IPS-20b (cell line): Measurements from ENCODE around the gene ZNF280B.

Experiments used
- H3K27ac ChIP-seq: one replicate; pipeline ENCODE4 v1.5.1; 2013; ENCODE audit warnings: low read length
- H3K27me3 ChIP-seq: 2 replicates; pipeline ENCODE4 v1.6.1; 2013; ENCODE audit warnings: mild to moderate bottlenecking, low read length, inconsistent platforms; ENCODE audit not compliant: insufficient read depth
- H3K36me3 ChIP-seq: 2 replicates; pipeline ENCODE4 v1.6.1; 2013; ENCODE audit warnings: low read depth, mild to moderate bottlenecking, inconsistent platforms, low read length, moderate library complexity; ENCODE audit not compliant: insufficient read depth
- H3K4me1 ChIP-seq: 2 replicates; pipeline ENCODE4 v1.6.1; 2013; ENCODE audit warnings: mild to moderate bottlenecking, control low read depth, inconsistent platforms, low read length, moderate library complexity; ENCODE audit not compliant: insufficient read depth
- H3K4me3 ChIP-seq: 2 replicates; pipeline ENCODE4 v1.5.1; 2013; ENCODE audit warnings: mild to moderate bottlenecking, low read length, inconsistent platforms
- H3K9ac ChIP-seq: 2 replicates; pipeline ENCODE4 v1.6.1; 2013; ENCODE audit warnings: low read depth, mild to moderate bottlenecking, inconsistent platforms, low read length, moderate library complexity
- H3K9me3 ChIP-seq: 2 replicates; pipeline ENCODE4 v1.6.1; 2013; ENCODE audit warnings: mild to moderate bottlenecking, low read depth, low read length, inconsistent platforms; ENCODE audit not compliant: insufficient read depth

ZNF280B gene

DNA sequence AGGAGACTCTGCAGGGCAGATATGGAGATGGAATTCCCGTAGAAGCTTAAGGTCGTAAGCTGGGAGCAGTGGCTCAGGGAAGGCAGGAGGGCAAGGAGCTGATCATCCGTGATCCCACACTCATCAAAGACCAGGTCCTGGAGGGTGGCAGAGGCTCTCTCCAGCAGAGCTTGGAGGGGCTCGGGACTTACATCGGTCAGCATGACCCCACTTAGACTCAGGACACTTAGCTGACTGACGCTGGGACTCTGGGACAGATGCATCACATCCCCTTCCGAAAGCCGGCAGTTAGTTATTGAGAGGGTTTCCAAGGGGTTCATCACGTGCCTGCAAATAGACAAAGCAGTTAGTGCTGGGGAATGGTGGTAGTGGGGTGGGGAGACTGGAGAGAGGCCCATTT is 39.8 kb upstream of the ZNF280B start:
- H3K4me3 ChIP-seq: no peak overlapping the region
- H3K9ac ChIP-seq: no peak overlapping the region
- peaks cover 96% of the 10 kb centered on the region for H3K27me3 ChIP-seq
- H3K4me1 ChIP-seq: no peaks in the 10 kb centered on the region
- H3K27ac ChIP-seq: no peak overlapping the region
- no peaks in the 10 kb centered on the region for H3K9me3 ChIP-seq
- H3K36me3 ChIP-seq: no peaks in the 10 kb centered on the region

GRCh38 chr22:22547692-22548300 is 39.3 kb upstream of the ZNF280B start:
- H3K9ac ChIP-seq: no peak overlapping the region
- H3K4me1 ChIP-seq: no peaks in the 10 kb centered on the region
- no peak overlapping the region for H3K27ac ChIP-seq
- no peaks in the 10 kb centered on the region for H3K36me3 ChIP-seq
- no peaks in the 10 kb centered on the region for H3K9me3 ChIP-seq
- no peak overlapping the region for H3K4me3 ChIP-seq
- peaks cover 96% of the 10 kb centered on the region for H3K27me3 ChIP-seq

GRCh38 chr22:22547226-22547625 is 38.7 kb upstream of the ZNF280B start:
- H3K27me3 ChIP-seq: peaks cover 96% of the 10 kb centered on the region
- no peak overlapping the region for H3K27ac ChIP-seq
- no peaks in the 10 kb centered on the region for H3K4me1 ChIP-seq
- no peaks in the 10 kb centered on the region for H3K9me3 ChIP-seq
- no peak overlapping the region for H3K9ac ChIP-seq
- no peaks in the 10 kb centered on the region for H3K36me3 ChIP-seq
- no peak overlapping the region for H3K4me3 ChIP-seq

- Histone ChIP-seq H3K27me3 (peaks cover 98% of the 10 kb centered on the region), H3K36me3 (no peaks in the 10 kb centered on the region), H3K4me3 (no peak overlapping the region), H3K9me3 (no peaks in the 10 kb centered on the region), H3K27ac (no peak overlapping the region), H3K4me1 (no peaks in the 10 kb centered on the region), H3K9ac (no peak overlapping the region)
These were observed 37.9 kb upstream of the ZNF280B start for GRCh38 chr22:22546490-22546889.

DNA sequence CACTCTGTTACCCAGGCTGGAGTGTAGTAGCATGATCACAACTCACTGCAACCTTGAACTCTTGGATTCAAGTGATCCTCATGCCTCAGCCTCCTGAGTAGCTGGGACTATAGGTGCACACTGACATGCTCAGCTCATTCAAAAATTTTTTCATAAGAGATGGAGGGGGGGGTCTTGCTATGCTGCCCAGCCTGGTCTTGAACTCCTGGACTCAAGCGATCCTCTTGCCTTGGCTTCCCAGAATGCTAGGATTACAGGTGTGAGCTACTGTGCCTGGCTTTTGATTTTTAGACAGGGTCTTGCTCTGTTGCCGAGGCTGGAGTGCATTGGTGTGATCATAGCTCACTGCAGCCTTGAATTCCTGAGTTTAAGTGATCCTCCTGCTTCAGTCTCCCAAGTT is 36.5 kb upstream of the ZNF280B start:
- Histone ChIP-seq H3K4me3 (no peak overlapping the region), H3K9me3 (no peaks in the 10 kb centered on the region), H3K4me1 (no peaks in the 10 kb centered on the region), H3K9ac (no peak overlapping the region), H3K27me3 (peaks cover 95% of the 10 kb centered on the region), H3K27ac (no peak overlapping the region), H3K36me3 (no peaks in the 10 kb centered on the region)

DNA sequence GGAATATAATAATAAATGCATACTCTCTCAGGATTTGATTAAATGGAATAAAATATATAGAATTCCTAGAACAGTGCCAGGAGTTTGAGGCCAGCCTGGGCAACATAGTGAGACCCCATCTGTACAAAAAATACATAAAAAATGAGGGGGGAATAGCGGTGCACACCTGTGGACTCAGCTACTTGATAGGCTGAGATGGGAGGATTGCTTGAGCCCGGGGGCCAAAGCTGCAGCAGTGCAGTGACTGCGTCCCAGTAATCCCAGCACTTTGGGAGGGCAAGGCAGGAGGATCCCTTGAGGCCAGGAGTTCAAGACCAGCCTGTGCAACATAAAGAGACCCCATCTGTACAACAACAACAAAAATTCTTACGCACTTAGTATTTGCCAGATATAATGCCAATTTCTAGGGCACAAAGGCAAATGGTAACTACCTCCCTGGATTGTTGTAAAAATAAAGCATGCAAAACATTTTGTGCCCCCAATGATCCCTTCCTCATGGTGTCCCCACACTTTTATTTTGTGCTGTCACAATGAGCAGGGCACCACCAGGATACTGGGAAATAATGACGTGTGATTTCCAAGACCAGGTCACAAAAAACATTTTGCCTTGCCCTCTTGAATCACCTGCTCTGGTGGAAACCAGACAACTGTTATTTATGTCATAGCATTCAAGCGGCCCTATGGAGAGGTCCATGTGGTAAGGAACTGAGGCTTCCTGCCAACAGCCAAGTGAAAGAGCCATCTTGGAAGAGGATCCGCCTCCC is 29.9 kb upstream of the ZNF280B start:
- no peaks in the 10 kb centered on the region for H3K9me3 ChIP-seq
- no peak overlapping the region for H3K4me3 ChIP-seq
- H3K4me1 ChIP-seq: no peaks in the 10 kb centered on the region
- H3K9ac ChIP-seq: no peak overlapping the region
- H3K36me3 ChIP-seq: no peaks in the 10 kb centered on the region
- peaks cover 87% of the 10 kb centered on the region for H3K27me3 ChIP-seq
- no peak overlapping the region for H3K27ac ChIP-seq

DNA sequence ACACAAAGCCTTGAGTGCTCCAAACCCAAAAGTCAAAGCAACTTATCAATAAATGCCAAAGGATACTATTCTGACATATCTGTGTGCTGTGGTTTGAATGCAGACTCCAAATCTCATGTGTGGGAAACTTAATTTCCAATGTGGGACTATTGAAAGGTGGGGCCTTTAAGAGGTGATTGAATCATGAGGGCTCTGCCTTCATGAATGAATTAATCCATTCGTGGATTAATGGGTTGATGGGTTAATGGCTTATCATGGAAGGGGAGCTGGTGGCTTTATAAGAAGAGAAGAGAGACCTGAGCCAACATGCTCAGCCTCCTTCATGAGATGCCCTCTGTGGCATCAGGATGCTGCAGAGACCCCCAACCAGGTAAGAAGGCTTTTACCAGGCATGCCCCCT is 28.4 kb upstream of the ZNF280B start:
- Histone ChIP-seq H3K9me3 (no peaks in the 10 kb centered on the region), H3K4me1 (no peaks in the 10 kb centered on the region), H3K27ac (no peak overlapping the region), H3K36me3 (no peaks in the 10 kb centered on the region), H3K27me3 (peaks cover 83% of the 10 kb centered on the region), H3K4me3 (no peak overlapping the region), H3K9ac (no peak overlapping the region)

GRCh38 chr22:22536515-22536914 is 28.0 kb upstream of the ZNF280B start:
- H3K4me3 ChIP-seq: no peak overlapping the region
- H3K27me3 ChIP-seq: peaks cover 83% of the 10 kb centered on the region

DNA sequence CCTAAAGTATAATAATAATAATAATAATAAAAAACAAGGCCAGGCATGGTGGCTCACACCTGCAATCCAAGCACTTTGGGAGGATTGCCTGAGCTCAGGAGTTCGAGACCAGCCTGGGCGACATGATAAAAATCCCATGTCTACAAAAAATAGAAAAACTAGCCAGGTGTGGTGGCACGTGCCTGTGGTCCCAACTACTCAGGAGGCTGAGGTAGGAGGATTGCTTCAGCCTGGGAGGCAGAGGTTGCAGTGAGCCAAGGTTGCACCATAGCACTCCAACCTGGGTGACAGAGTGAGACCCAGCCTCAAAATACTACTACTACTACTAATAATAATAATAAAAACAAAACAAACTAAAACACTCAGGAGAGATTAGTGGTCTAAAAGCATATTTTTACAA is 27.1 kb upstream of the ZNF280B start:
- Histone ChIP-seq H3K27ac (no peak overlapping the region), H3K9ac (no peak overlapping the region), H3K9me3 (no peaks in the 10 kb centered on the region), H3K36me3 (no peaks in the 10 kb centered on the region), H3K27me3 (peaks cover 81% of the 10 kb centered on the region), H3K4me3 (no peak overlapping the region), H3K4me1 (no peaks in the 10 kb centered on the region)

More at GRCh38 chr22:22536515-22536914, 28.0 kb upstream of the ZNF280B start:
- Histone ChIP-seq H3K4me1 (no peaks in the 10 kb centered on the region), H3K36me3 (no peaks in the 10 kb centered on the region), H3K27ac (no peak overlapping the region), H3K9ac (no peak overlapping the region), H3K9me3 (no peaks in the 10 kb centered on the region)

DNA sequence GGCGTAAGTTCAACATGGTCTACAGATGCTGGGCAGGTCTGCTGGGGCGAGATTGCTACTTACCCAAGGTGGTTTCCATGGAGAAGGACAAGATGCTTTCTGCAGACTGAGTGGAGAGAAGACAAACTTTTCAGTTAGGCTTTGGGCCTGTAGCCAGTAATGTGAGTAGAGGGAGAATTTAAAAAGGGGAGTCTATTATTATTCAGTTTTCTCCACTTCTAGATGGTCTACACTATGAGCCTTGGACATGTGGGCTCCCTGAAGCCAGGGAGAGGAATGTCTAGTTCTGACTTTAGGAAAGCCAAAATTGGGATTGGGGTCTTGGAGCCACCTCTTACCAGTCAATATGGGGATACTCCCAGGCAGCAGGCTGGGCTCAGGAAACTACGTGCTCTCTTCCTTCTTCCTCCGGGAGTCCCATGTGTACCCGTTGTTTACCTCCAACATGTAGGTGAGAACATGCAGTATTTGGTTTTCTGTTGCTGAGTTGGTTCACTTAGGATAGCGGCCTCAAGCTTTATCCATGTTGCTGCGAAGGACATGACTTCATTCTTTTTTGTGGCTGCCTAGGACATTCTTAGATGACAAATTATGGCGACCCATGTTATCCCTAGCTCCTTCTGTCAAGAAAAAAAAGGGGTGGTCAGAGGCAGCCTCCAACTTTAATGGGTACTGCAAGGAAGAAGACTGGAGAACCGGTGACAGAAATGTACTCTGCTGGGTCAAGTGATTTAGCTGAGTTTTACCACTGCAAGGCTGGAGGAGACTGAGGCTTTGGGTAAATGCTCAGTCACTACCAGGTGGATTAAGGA is 26.3 kb upstream of the ZNF280B start:
- Histone ChIP-seq H3K9ac (no peak overlapping the region), H3K4me1 (no peaks in the 10 kb centered on the region), H3K27ac (no peak overlapping the region), H3K9me3 (no peaks in the 10 kb centered on the region), H3K4me3 (no peak overlapping the region), H3K27me3 (peaks cover 75% of the 10 kb centered on the region), H3K36me3 (no peaks in the 10 kb centered on the region)

DNA sequence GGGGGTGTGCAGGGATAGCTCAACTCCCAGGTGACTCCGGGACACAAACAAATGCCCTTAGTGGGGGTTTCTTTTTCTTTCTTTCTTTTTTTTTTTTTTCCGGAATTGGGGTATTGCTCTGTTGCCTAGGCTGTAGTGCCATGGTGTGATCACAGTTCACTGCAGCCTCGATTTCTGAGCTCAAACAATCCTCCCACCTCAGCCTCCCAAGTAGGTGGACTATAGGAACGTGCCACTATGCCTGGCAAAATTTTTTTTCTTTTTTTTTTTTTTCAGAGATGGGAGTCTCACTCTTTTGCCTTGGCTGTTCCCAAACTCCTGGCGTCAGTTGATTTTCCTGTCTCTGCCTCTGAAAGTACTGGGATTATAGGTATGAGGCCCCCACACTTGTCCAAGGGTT is 25.3 kb upstream of the ZNF280B start:
- H3K4me3 ChIP-seq: no peak overlapping the region
- no peaks in the 10 kb centered on the region for H3K4me1 ChIP-seq
- H3K9ac ChIP-seq: no peak overlapping the region
- H3K9me3 ChIP-seq: no peaks in the 10 kb centered on the region
- no peaks in the 10 kb centered on the region for H3K36me3 ChIP-seq
- H3K27ac ChIP-seq: no peak overlapping the region
- peaks cover 73% of the 10 kb centered on the region for H3K27me3 ChIP-seq

- peaks cover 73% of the 10 kb centered on the region for H3K27me3 ChIP-seq
- H3K36me3 ChIP-seq: no peaks in the 10 kb centered on the region
- H3K9ac ChIP-seq: no peak overlapping the region
- no peaks in the 10 kb centered on the region for H3K4me1 ChIP-seq
- no peak overlapping the region for H3K4me3 ChIP-seq
- H3K9me3 ChIP-seq: no peaks in the 10 kb centered on the region
- H3K27ac ChIP-seq: no peak overlapping the region
These were observed 24.9 kb upstream of the ZNF280B start for GRCh38 chr22:22533417-22533816.
